Embryonic facial prominence (tissue), 1 donor: ENCODE measurements around the gene FAM83D.
"Not testable (repeated sequence)": the region's sequence is repeated elsewhere in the genome, so short reads cannot be mapped to it uniquely, and the experiment has no call there.

Experiments
- DNase-seq: peaks from one replicate; pipeline ENCODE4 v3.0.0-alpha.2; 2016; ENCODE audit errors: extremely low spot score

Gene FAM83D

DNA sequence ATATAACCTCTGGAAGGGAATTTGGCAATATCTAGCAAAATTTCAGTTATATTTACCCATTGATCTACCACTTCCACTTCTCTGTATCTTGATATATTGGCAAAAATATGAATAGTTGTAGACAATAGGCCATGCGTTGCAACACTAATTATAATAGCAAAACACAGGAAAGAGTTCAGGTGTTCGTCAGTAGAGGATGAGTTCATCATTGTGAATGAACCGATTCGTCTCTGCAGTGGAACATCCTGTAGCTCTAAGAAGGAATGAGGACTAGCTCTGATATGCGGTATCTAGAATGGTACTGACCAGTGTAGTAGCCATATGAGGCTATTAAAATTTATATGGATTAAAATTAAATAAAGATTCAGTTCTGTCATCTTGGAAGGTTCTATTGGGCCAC lies 8.3 kb downstream of the FAM83D start:
- DNase-seq = no peak

DNA sequence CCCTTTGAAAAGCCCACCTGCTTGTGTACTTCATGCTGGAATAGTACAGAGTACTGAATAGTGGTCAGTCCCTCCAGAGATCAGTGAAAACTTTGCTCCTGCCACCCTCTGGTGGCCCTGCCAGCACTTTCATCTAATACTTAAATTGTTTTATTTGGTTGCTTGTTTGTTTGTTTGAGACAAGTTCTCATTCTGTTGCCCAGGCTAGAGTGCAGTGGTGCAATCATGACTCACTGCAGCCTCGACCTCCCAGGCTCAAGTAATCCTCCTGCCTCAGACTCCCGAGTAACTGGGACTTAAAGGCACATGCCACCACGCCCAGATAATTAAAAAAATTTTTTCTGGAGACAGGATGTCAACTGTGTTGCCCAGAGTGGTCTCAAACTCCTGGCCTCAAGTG lies 9.1 kb downstream of the FAM83D start:
- no peak for DNase-seq

GRCh38 chr20:38935967-38936407 lies 9.8 kb downstream of the FAM83D start:
- DNase-seq = no peak

GRCh38 chr20:38937000-38937399 lies 10.8 kb downstream of the FAM83D start:
- DNase-seq = no peak

- DNase-seq = no peak
Observed at GRCh38 chr20:38937978-38938473, 11.8 kb downstream of the FAM83D start.

- no peak for DNase-seq
Observed at GRCh38 chr20:38939686-38940085, 13.5 kb downstream of the FAM83D start.

- no peak for DNase-seq
Observed at GRCh38 chr20:38940644-38941043, 14.4 kb downstream of the FAM83D start.

DNA sequence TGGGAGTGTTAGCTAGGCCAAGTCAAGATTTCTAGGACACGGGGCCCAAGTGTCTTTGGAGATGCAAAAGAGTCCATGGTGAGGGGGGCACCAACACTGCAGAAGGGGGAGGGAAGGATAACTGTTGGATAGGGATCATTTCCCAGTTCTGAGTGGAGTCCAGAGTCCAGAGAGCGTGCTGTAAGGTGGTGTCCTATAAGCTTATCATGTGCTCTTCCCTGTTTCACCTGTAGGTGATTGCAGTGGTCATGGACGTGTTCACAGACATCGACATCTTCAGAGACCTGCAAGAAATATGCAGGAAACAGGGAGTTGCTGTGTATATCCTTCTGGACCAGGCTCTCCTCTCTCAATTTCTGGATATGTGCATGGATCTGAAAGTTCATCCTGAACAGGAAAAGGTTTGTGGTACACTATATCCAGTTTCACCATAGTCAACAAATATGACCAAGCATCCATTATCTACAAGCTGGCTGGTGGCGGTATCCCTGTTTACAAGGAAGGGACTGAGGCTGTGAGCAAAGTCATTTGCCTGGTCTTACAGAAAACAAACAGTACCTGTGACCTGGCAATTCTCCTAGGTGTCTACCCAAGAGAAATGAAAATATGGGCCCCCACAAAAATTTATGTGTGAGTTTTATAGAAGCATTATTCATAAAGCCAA lies 15.6 kb downstream of the FAM83D start:
- DNase-seq = no peak

GRCh38 chr20:38945012-38945411 lies 18.8 kb downstream of the FAM83D start:
- DNase-seq = no peak

DNA sequence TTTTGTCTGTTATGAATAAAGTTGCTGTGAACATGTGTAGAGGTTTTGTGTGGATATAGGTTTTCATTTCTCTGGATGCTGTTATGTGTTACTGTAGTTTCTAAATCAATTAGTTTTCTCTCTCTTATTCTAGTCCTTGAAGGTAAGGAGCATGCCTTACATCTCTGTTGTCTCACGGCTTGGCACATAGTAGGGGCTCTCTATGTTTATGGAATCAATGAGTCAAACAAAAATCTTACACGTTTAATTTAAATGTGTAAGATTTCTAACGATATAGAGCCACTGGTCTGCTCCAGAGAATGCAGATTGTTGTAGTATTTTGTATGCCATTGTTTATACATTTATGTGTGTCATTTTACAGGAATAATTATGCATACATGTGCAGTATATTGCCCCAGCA lies 20.6 kb downstream of the FAM83D start:
- no peak for DNase-seq

- no peak for DNase-seq
Observed at GRCh38 chr20:38947931-38948362, 21.7 kb downstream of the FAM83D start.

DNA sequence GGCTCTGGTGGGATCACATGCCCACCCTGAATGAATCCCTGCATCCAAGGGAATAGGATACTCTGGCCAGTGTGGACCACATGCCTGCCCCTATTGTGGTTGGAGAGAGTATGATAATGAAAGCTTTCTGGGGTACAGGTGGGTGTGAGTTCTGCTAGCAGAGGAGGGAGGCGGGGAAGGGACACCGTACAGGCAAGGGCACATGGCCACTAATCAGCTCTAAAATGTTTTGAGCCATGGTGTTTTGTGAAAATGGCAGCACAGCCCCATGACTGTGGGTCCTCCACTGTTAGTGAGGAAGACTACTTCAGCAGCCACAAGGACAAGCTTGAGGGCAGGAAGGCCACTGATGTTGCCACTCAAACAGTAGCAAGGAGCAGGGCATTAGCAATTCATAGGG lies 24.0 kb downstream of the FAM83D start:
- no peak for DNase-seq

DNA sequence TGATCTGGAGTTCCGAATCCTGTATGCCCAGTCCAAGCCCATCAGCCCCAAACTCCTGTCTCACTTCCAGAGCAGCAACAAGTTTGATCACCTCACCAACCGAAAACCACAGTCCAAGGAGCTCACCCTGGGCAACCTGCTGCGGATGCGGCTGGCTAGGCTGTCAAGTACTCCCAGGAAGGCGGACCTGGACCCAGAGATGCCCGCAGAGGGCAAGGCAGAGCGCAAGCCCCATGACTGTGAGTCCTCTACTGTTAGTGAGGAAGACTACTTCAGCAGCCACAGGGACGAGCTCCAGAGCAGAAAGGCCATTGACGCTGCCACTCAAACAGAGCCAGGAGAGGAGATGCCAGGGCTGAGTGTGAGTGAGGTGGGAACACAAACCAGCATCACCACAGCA lies 25.4 kb downstream of the FAM83D start:
- DNase-seq = no peak

DNA sequence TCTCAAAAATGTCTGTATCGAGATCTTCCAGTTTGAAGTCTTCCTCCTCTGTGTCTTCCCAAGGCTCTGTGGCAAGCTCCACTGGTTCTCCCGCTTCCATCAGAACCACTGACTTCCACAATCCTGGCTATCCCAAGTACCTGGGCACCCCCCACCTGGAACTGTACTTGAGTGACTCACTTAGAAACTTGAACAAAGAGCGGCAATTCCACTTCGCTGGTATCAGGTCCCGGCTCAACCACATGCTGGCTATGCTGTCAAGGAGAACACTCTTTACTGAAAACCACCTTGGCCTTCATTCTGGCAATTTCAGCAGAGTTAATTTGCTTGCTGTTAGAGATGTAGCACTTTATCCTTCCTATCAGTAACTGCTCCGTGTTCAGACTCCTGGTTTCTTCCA lies 25.9 kb downstream of the FAM83D start:
- no peak for DNase-seq

- no peak for DNase-seq
Observed at GRCh38 chr20:38953630-38954340, 27.6 kb downstream of the FAM83D start.

DNA sequence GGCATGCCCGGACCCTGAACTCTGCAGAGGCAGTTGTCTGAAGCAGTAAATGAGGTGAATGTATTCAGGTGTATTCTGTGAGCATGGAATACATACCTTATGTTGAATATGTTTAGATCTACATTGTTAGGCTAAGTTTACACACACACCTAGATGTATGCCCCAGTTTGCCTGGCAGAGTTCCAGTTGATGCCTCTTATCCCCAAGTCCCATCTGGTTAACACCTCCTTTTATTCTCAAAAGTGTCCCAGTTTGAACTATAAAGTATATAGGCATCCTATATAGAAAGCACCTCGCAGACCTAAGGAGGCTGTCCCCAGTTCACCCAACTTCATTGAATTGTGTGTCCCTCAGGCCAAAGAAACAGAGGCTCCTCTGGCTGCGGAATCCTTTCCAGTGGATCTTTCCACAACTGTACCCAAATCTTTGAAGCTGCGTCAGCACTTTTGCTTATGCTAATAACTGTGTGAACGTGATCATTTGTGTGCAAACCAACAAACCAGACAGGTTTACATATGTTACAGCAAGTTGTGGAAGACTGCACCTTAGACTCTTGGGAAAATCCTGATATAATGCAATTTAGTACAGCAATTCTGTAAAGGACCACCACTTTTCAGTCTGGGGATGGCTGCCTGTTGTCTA lies 31.1 kb downstream of the FAM83D start:
- no peak for DNase-seq

DNA sequence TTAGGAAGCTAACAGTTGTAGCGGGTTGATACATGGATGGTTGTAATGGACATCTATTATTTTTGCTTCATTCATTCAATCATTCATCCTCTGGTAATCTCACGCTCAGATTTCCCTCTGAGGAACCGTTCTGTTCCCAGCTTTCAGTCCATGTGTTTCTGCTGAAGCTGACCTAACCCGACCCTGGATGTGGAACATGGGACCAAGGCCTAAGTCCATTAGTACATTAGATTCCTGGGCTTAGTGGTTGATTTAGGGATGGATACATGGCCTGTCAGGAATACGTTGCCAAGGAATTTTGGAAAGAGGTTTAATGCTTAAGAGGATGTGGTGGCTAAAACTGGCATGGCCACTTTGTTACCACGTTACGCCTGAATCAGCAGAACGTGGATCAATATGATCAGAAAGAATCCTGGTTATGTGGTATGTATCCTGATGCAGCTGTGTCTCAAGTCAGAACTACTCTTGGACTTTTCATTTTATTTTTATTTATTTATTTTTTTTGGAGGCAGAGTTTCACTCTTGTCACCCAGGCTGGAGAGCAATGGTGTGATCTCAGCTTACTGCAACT lies 31.8 kb downstream of the FAM83D start:
- DNase-seq = no peak

DNA sequence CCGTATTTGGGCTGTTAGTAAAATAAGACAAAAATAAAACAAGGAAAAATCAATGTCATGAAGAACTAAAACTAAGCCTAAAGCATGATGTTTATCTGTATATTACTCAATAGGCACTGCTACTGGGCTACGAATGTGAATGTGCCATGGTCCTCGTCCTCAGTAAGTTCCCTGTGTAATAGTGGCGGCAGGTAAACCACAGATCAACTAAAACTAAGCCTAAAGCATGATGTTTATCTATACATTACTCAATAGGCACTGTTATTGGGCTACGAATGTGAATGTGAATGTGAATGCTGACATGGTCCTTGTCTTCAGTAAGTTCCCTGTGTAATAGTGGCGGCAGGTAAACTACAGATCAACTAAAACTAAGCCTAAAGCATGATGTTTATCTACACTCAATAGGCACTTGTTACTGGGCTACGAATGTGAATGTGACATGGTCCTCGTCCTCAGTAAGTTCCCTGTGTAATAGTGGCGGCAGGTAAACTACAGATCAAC lies 34.0 kb downstream of the FAM83D start:
- not testable (repeated sequence) for DNase-seq

DNA sequence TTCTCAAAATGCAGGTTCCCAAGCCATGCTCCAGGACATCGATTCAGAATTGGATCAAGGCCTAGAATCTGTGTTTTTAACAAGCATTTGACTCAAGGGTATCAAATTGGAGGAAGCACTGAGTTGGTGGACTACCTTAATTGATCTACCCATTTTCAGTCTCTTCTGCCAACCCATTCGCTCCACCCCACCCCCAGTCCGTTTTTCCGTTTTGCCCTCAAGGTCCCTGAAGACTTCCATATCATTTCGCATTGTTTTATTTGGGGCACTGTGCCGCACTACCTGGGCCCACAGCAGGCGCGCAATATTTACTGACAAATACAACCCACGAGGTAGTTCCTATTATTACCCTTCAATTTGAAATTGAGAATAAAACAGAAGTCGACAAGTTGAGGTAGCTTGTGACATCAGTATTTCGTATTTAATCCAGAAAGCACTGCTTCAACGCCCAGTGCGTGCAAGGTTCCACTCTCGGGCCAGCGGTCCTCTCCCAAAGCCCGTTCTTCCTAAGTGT lies 35.4 kb downstream of the FAM83D start:
- no peak for DNase-seq

GRCh38 chr20:38962044-38962927 lies 36.1 kb downstream of the FAM83D start, which contains the start of gene DHX35:
Gene DHX35, plus strand, starts transcription at chr20:38962344. Its CDS starts 24 bp downstream, at chr20:38962368.
- peak; percentile 96 for DNase-seq

DNA sequence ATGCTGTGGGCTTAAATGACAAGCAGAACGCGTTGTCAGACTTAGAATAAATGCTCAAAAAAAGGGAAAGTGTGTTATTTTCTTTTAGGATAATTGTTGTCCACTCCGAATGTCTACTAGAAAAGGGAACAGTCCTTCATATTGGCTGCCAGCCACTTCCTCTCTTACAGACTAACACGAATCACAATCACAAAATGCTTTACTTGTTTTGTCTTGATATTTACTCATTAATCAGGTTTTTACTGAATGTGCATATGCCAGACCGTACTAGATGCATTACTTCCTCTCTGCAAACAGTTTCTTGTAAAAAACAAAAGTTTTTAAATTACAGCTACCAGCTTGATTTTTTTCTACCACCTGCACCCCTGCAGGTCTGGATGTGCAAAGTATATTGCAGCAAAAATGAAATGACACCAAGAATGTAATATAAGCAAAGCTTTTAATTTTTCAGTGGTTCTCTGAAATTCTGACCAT lies 36.7 kb downstream of the FAM83D start:
- no peak for DNase-seq
